SK-N-SH treated with all-trans-retinoic acid at 6 μM for 48 hours (cell line): ENCODE measurements around the gene TTC39B.

ENCODE experiments used
- ATAC-seq: fragments of 200-7000 bp; cut with Tn5 transposase; 3 replicates; pipeline ENCODE4 v1.9.1; 2020; ENCODE audit warnings: mild to moderate bottlenecking, moderate library complexity
- ARNTL ChIP-seq: fragments of 450-650 bp; formaldehyde crosslinking; IDR thresholded peaks from 2 replicates; pipeline ENCODE4 v1.5.0; 2020; ENCODE audit warnings: low read depth, mild to moderate bottlenecking, moderate library complexity, borderline replicate concordance
- CSDC2 ChIP-seq: fragments of 250-450 bp; sonication (Bioruptor Pico); IDR thresholded peaks from 2 replicates; pipeline ENCODE4 v1.5.0; 2020; ENCODE audit warnings: mild to moderate bottlenecking, moderate library complexity
- ESRRG ChIP-seq: fragments of 250-450 bp; sonication (Bioruptor Pico); IDR thresholded peaks from 2 replicates; pipeline ENCODE4 v1.6.1; 2021; ENCODE audit warnings: mild to moderate bottlenecking
- GLIS3 ChIP-seq: fragments of 250-450 bp; sonication (Bioruptor Pico); IDR thresholded peaks from 2 replicates; pipeline ENCODE4 v1.5.0; 2020; ENCODE audit warnings: mild to moderate bottlenecking, moderate library complexity
- OSR1 ChIP-seq: fragments of 250-450 bp; sonication (Bioruptor Pico); IDR thresholded peaks from 2 replicates; pipeline ENCODE4 v1.8.0; 2022; ENCODE audit warnings: moderate library complexity, mild to moderate bottlenecking, inconsistent platforms
- RARB ChIP-seq: fragments of 250-450 bp; sonication (Bioruptor Pico); IDR thresholded peaks from 2 replicates; pipeline ENCODE4 v1.8.0; 2021; ENCODE audit warnings: mild to moderate bottlenecking, moderate library complexity
- SNAI2 ChIP-seq: fragments of 250-450 bp; sonication (Bioruptor Pico); IDR thresholded peaks from 2 replicates; pipeline ENCODE4 v1.5.0; 2020; ENCODE audit warnings: mild to moderate bottlenecking, moderate library complexity
- ZFP30 ChIP-seq: fragments of 450-650 bp; formaldehyde crosslinking; IDR thresholded peaks from 2 replicates; pipeline ENCODE4 v1.5.0; 2022; ENCODE audit warnings: mild to moderate bottlenecking, moderate library complexity
- ZNF8 ChIP-seq: fragments of 450-650 bp; formaldehyde crosslinking; IDR thresholded peaks from 2 replicates; pipeline ENCODE4 v1.5.0; 2020; ENCODE audit warnings: mild to moderate bottlenecking, moderate library complexity
- TF ChIP-seq, protein P1 (sequence below): fragments of 250-450 bp; sonication (Bioruptor Pico); IDR thresholded peaks from 2 replicates; pipeline ENCODE4 v1.5.0; 2020; ENCODE audit warnings: mild to moderate bottlenecking, moderate library complexity
- TF ChIP-seq, protein P2 (sequence below): fragments of 250-450 bp; sonication (Bioruptor Pico); IDR thresholded peaks from 2 replicates; pipeline ENCODE4 v1.8.0; 2021; ENCODE audit warnings: low read depth, mild to moderate bottlenecking, moderate library complexity, borderline replicate concordance
- TF ChIP-seq, protein P3 (sequence below): fragments of 250-450 bp; sonication (Bioruptor Pico); IDR thresholded peaks from 2 replicates; pipeline ENCODE4 v1.8.0; 2020; ENCODE audit warnings: mild to moderate bottlenecking, moderate library complexity, borderline replicate concordance
- TF ChIP-seq, protein P4 (sequence below): fragments of 250-450 bp; sonication (Bioruptor Pico); IDR thresholded peaks from 2 replicates; pipeline ENCODE4 v1.5.1; 2021; ENCODE audit warnings: mild to moderate bottlenecking, moderate library complexity

The TTC39B gene

DNA sequence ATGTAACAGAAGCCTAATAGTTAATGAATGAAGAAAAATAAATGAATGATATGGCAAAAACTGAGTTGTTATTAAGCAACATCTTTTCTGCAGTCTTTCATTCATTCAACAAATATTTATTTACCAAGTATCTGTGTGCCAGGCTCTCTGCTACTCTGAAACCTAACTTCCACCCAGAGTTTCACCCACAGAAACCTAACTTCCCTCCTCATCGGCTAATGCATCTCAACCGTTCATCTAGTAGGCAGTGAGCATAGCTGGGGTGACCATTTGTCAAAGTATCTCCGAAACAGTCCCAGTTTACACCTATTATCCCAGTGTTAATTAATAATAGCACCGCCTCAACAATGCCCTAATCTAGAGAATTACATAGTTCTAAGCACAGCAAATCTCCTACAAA, 1.5 kb downstream of the TTC39B start (continued):
- TF ChIP-seq, protein P1, sequence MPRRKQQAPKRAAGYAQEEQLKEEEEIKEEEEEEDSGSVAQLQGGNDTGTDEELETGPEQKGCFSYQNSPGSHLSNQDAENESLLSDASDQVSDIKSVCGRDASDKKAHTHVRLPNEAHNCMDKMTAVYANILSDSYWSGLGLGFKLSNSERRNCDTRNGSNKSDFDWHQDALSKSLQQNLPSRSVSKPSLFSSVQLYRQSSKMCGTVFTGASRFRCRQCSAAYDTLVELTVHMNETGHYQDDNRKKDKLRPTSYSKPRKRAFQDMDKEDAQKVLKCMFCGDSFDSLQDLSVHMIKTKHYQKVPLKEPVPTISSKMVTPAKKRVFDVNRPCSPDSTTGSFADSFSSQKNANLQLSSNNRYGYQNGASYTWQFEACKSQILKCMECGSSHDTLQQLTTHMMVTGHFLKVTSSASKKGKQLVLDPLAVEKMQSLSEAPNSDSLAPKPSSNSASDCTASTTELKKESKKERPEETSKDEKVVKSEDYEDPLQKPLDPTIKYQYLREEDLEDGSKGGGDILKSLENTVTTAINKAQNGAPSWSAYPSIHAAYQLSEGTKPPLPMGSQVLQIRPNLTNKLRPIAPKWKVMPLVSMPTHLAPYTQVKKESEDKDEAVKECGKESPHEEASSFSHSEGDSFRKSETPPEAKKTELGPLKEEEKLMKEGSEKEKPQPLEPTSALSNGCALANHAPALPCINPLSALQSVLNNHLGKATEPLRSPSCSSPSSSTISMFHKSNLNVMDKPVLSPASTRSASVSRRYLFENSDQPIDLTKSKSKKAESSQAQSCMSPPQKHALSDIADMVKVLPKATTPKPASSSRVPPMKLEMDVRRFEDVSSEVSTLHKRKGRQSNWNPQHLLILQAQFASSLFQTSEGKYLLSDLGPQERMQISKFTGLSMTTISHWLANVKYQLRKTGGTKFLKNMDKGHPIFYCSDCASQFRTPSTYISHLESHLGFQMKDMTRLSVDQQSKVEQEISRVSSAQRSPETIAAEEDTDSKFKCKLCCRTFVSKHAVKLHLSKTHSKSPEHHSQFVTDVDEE, result no peak
- TF ChIP-seq OSR1, result no peak
- TF ChIP-seq, protein P2, sequence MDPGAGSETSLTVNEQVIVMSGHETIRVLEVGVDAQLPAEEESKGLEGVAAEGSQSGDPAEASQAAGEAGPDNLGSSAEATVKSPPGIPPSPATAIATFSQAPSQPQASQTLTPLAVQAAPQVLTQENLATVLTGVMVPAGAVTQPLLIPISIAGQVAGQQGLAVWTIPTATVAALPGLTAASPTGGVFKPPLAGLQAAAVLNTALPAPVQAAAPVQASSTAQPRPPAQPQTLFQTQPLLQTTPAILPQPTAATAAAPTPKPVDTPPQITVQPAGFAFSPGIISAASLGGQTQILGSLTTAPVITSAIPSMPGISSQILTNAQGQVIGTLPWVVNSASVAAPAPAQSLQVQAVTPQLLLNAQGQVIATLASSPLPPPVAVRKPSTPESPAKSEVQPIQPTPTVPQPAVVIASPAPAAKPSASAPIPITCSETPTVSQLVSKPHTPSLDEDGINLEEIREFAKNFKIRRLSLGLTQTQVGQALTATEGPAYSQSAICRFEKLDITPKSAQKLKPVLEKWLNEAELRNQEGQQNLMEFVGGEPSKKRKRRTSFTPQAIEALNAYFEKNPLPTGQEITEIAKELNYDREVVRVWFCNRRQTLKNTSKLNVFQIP, result no peak
- no peak for TF ChIP-seq ESRRG (CRISPR knock-in tag)
- TF ChIP-seq CSDC2 (CRISPR knock-in tag), result no peak

DNA sequence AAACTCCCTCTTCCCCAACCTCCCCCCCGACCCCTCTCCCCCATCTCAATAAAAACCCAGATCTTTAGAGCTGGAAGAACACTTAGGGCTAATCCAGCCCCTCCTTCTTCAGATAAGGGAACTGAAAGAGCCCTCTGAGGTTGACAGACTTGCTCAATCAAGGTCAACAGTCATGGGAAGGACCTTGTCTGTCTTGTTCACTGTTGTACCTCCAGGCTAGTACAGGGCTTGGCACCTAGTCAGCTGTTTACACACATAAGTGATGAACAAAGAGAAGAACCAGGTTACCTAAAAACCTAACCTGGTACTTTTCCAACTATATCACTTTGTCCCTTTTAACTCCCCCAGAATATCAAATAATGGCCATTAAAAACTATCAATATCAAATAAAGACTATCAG, 2.4 kb downstream of the TTC39B start:
- TF ChIP-seq ZFP30 (CRISPR knock-in tag) (no peak), ARNTL (no peak), GLIS3 (CRISPR knock-in tag) (no peak), ZNF8 (CRISPR knock-in tag) (no peak), OSR1 (no peak)
- TF ChIP-seq, protein P1, result no peak
- TF ChIP-seq, protein P2, result no peak
- no peak for ATAC-seq

DNA sequence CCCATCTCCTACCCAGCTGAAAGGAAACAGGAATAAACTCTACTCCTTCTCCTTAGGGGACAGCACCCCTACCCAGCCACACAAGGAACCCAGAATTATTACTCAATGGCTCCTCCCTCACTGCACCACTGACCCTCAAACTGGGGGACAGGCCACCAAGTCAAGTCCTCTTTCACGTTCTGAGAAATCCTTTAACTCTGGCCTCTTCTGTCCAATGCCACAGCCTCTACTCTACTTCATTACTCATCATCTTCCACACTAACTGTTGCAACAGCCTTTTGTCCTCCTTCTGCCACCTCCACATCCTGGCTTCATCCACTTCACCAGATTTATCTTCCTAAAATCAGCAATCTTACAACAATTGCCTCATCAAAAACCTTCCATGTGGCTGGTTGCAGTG, 6.8 kb downstream of the TTC39B start:
- ATAC-seq, result no peak
- TF ChIP-seq, protein P3, sequence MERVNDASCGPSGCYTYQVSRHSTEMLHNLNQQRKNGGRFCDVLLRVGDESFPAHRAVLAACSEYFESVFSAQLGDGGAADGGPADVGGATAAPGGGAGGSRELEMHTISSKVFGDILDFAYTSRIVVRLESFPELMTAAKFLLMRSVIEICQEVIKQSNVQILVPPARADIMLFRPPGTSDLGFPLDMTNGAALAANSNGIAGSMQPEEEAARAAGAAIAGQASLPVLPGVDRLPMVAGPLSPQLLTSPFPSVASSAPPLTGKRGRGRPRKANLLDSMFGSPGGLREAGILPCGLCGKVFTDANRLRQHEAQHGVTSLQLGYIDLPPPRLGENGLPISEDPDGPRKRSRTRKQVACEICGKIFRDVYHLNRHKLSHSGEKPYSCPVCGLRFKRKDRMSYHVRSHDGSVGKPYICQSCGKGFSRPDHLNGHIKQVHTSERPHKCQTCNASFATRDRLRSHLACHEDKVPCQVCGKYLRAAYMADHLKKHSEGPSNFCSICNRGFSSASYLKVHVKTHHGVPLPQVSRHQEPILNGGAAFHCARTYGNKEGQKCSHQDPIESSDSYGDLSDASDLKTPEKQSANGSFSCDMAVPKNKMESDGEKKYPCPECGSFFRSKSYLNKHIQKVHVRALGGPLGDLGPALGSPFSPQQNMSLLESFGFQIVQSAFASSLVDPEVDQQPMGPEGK, result no peak
- TF ChIP-seq RARB (CRISPR knock-in tag) (no peak), OSR1 (no peak), ZFP30 (CRISPR knock-in tag) (no peak), GLIS3 (CRISPR knock-in tag) (no peak), ZNF8 (CRISPR knock-in tag) (no peak), SNAI2 (CRISPR knock-in tag) (no peak), ARNTL (no peak)
- TF ChIP-seq, protein P2, result no peak
- TF ChIP-seq, protein P4, sequence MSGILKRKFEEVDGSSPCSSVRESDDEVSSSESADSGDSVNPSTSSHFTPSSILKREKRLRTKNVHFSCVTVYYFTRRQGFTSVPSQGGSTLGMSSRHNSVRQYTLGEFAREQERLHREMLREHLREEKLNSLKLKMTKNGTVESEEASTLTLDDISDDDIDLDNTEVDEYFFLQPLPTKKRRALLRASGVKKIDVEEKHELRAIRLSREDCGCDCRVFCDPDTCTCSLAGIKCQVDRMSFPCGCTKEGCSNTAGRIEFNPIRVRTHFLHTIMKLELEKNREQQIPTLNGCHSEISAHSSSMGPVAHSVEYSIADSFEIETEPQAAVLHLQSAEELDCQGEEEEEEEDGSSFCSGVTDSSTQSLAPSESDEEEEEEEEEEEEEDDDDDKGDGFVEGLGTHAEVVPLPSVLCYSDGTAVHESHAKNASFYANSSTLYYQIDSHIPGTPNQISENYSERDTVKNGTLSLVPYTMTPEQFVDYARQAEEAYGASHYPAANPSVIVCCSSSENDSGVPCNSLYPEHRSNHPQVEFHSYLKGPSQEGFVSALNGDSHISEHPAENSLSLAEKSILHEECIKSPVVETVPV, result no peak
